Stromal cell of bone marrow (primary cell): Measurements from ENCODE around the gene UNG.
"Not testable (repeated sequence)": the region's sequence is repeated elsewhere in the genome, so short reads cannot be mapped to it uniquely, and the experiment has no call there.

Source experiments
- DNase-seq: peaks from one replicate; pipeline ENCODE4 v3.0.0-alpha.2; 2012; ENCODE audit warnings: low read depth

The UNG gene

DNA sequence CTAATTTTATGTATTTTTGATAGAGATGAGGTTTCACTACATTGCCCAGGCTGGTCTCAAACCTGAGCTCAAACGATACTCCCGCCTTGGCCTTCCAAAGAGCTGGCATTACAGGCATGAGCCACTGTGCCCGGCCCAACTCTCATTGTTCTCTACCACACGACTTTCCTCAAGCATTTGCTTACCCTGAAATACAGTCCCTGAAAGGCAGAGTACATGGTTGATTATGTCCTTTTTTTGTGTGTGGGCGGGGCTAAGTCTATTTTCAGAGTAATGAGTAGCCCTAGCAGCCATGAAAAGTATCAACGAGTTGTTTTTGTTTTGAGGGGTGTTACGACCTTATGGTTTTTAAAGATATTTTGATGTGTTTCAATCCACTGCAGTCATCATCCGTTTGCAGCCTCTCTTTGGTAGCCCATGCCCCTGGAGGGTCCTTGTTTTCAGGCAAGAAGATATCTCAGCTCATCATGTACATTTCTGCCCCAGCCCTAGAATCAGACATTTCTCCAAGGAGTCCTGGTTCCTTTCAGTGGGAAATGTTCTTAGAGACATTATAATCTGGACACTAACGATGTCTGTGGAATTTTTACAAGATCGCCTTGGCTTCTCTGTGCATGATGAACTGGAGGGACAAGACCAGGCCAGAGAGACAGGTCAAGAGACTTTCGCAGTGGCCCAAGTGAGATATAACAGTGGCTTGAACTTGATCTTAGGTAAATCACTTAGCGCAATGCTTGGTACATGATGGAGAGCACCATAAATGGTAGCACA is 27.7 kb downstream of the UNG start:
- DNase-seq: no peak

GRCh38 chr12:109125791-109126190 is 28.4 kb downstream of the UNG start:
- DNase-seq: no peak

GRCh38 chr12:109126784-109127183 is 29.4 kb downstream of the UNG start:
- DNase-seq: no peak

GRCh38 chr12:109127533-109128242 is 30.3 kb downstream of the UNG start:
- DNase-seq: no peak

DNA sequence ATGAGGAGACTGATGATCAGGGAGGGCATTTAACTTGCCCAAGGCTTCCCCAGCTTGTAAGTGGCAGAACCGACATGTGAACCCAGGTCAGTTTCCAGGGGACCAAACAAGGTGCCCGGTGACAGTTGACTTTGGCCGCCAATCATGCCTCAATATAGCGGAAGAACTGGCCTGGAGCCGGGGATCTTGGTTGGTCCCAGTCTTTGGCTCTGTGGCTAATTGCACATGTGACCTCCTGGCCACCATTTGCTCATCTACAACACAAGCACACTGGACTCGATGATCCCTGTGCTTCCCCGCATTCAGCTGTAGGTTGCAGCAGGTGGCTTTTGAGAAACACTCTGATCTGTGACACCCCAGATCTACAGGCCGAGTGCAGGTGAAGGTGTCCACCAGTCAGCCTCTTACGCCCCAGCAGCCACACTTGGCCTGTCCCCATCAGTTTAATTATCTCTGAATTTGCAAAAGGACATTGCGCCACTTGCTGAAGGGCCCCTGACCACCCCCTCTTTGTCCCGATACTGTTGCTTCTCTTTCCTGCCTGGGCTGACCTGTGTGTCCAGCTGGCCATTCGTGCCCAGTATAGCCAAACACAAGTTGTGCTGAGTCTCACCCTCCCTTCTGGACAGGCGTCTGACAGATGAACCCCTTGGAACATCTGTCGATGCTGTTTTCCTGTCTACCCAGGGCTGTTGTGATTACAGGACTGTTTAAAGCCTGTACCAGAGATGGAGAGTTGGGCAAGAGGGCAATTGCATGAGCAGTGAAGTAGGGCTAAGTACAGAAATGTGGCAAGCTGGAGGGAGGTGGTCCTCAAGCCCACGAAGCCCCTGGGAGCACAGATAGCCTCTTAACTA is 33.1 kb downstream of the UNG start:
- no peak for DNase-seq

DNA sequence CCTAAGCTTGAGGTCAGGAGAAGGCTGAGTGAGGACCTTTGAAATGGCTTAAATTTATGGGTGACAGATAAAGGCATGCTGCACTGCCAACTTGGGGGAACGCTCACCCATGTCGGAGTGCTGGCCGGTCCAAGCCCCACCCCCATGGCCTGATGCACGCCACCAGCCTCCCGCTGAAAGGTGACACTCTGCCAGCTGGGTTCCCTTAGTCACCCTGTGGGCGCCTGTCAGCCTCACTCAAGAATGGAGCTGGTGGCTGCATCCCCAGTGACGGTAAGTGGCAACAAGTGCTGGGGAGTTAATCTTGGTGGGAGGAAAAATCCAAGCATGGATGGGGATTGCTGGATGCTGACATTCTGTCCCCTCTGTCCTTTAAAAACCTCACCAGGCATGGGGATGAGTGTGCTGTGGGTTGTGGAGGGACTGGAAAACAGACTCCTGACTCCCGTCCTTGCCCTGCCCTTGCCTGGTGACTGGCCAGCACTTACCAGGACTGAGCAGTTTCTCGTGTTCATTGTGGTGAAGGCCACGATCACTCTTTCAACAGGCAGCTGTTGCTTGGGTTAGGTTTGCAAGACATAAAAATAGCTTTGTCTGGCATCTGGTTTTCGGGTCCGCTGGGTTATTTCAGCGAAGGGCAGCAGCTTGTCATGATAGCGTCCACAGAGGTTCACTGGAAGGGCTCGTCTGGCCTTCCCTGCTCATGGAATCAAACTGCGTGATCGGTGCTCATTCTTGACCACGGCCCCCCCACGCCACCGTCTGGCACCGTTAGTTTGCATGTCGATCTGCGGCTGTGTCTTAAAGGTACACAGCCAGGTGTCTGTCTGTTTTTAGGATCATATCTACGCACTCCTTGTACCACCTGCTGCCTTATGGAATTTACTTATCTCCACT is 34.0 kb downstream of the UNG start:
- no peak for DNase-seq

DNA sequence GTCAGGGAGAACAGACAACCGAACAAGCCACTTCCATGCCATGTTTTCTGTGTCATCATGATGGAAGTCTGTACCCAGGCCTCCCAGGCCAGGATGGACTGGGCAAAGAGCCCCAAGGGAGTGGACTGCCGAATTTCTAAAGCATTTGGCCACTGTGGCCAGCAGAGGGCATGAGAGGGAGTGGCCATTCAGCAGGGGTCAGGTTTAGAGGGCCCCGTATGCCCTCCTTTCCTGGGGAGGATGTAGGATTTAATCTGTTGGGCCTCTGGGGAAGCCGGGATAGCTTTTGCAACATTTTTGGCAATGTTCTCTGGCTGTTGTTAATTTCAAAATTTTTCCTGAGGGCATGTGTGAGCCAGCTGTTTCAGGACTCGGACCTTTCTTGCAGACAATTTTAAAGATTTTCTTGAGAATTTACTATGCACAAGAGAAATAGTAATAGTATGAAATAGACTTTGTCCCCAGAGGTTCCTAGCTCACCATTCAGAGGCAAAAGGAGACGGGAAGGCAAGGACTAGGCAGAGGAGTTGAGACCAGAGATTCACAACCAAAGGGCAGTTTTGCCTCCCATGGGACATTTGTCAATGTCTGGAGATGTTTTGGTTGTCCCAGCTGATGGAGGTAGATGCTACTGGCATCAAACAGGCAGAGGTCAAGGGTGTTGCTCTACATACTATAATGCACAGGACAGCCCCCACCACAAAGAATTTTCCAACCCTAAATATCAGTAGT is 37.0 kb downstream of the UNG start:
- no peak for DNase-seq

DNA sequence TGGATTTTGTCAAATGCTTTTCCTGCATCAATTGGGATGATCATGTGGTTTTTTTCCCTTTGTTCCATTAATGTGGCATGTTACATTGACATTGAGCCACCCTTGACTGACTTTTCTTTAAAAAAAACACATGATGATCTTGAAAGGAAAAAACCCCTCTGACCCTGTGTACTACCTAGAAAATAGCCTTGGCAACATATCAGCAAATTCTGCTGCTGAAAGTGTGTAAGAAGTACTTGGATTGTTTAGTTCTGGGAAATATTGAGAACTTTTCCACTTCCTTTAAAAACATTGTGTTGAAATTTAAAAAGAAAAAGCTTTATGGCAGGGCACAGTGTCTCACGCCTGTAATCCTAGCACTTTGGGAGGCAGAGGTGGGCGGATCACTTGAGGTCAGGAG is 39.7 kb downstream of the UNG start:
- no peak for DNase-seq

DNA sequence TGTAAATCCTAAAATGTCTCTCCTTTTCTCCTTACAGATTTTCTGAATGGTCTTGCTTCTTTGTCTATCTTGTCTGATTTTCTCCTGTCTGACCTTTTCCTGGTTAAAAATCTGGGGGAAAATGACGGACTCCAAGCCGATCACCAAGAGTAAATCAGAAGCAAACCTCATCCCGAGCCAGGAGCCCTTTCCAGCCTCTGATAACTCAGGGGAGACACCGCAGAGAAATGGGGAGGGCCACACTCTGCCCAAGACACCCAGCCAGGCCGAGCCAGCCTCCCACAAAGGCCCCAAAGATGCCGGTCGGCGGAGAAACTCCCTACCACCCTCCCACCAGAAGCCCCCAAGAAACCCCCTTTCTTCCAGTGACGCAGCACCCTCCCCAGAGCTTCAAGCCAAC is 42.0 kb downstream of the UNG start:
- no peak for DNase-seq

DNA sequence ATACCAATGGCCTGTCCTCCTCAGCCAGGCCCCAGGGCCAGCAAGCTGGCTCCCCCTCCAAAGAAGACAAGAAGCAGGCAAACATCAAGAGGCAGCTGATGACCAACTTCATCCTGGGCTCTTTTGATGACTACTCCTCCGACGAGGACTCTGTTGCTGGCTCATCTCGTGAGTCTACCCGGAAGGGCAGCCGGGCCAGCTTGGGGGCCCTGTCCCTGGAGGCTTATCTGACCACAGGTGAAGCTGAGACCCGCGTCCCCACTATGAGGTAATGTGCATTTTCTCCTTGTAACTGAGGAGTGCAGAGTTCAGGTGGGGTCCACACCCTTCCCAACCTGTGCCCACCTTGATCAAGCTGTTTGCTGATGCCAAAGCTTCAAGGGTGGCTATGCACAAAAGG is 42.4 kb downstream of the UNG start:
- DNase-seq: no peak

GRCh38 chr12:109140560-109140959 is 43.2 kb downstream of the UNG start:
- DNase-seq: no peak

DNA sequence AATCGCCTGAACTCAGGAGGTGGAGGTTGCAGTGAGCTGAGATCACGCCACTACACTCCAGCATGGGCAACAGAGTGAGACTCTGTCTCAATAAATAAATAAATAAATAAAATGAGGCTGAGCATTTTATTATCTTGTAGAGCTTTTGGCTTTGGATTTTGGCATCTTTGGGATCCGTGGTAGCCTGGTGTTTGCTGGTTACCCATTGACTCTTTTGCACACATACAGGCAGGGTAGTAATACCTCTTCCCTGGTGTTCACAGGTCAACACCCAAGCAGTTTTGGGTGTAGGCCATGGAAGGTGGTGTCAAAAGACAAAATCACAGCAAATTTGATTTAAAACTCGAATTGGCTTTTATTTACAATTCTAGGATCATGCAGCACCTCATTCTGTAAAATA is 46.8 kb downstream of the UNG start:
- DNase-seq: no peak

DNA sequence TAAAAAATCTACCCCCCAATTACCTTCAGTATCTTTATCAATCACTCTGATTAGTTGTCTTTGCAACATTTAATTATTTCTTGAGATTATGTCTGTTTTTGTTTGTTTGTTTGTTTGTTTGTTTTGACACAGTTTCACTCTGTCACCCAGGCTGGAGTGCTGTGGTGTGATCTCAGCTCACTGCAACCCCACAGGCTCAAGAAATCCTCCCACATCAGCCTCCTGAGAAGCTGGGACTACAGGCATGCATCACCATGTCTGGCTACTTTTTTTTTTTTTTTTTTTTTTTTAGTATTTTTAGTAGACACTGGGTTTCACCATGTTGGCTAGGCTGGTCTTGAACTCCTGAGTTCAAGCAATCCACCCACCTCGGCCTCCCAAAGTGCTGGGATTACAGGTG is 49.7 kb downstream of the UNG start:
- not testable (repeated sequence) for DNase-seq

DNA sequence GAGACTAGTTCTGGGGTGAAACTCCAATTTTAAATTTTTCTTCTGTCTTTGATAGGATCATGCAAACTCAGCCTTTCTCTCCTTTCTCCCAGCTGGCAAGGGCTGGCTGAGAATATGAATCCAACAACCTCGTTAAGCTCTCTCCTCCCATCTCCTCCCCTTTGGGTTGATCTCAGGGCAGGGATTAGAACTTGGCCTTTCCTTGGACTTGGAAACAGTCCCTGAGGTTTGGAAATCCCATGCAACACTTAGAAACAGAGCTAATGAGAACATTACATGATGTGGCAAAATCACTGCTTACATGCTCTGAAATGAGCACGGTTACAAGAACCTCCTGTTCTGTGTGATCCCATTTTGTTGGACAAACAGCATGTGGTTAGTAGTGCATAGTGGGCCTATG is 50.6 kb downstream of the UNG start:
- peak; percentile 84 for DNase-seq

DNA sequence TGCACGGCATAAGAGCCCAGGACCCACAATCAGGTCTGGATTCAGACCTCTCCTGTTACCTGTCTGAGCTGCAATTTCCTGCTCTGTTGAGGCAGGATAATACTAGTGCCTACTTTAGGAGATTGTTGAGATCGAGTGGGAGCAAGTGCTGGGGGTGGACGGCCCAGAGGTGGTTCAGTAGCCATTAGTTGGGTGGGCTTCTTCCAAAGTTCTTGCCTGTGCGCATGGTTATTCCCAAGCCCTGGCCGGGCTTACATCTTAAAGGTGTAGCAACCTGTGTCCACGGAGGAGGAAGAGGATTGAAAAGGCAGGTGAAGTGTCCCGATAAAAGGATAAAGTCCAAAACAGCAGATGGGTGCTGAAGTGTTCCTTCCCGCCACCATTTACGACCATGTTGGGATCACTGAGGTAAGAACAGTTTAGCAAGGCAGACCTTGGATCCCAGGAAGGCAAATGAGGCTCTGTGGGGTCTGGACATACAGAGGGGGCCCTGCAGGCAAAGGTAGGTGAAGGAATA is 52.8 kb downstream of the UNG start:
- DNase-seq: no peak

DNA sequence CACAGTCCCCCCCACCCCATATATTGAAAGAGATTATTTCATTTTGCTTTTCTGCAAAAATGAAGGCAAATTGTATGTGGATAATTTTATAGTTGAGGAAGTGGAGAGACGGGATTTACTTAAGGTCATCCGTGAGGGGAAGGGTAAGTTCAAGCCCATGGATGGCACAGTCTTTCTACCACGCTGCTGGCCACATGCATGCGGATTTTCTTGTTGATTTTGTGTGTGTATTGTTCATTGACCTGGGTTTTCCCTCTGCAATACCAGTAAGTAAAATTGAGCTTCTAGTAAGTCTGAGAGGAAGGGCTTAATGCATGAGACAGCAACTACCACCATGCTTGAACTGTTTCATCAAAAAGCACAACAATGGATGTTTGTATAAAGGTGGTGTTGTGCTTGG is 54.1 kb downstream of the UNG start:
- DNase-seq: no peak

DNA sequence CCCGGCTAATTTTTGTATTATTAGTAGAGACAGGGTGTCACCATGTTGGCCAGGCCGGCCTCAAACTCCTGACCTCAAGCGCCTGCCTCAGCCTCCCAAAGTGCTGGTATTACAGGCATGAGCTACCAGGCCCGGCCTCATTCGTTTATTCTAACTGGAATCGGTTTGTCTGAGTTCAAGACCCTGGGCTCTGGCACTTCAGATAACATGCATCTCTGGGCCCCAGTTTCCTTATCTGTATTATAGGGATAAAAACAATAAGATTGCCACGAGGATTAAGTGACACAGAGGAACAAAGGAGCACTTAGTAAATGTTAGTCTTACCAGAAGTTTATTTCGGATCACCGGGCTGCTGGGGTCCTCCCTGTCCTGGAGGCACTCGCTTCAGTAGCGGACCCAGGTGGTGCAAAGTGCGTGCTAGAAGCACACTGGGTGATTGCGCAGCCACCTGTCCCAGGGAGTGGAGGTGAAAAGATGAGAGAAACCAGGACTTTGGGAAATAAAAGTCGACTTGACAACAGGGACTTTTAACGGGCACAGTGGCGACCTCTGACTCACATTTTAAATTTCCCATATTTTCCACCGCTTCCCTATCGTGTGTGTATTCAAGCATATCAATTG is 56.5 kb downstream of the UNG start:
- no peak for DNase-seq

DNA sequence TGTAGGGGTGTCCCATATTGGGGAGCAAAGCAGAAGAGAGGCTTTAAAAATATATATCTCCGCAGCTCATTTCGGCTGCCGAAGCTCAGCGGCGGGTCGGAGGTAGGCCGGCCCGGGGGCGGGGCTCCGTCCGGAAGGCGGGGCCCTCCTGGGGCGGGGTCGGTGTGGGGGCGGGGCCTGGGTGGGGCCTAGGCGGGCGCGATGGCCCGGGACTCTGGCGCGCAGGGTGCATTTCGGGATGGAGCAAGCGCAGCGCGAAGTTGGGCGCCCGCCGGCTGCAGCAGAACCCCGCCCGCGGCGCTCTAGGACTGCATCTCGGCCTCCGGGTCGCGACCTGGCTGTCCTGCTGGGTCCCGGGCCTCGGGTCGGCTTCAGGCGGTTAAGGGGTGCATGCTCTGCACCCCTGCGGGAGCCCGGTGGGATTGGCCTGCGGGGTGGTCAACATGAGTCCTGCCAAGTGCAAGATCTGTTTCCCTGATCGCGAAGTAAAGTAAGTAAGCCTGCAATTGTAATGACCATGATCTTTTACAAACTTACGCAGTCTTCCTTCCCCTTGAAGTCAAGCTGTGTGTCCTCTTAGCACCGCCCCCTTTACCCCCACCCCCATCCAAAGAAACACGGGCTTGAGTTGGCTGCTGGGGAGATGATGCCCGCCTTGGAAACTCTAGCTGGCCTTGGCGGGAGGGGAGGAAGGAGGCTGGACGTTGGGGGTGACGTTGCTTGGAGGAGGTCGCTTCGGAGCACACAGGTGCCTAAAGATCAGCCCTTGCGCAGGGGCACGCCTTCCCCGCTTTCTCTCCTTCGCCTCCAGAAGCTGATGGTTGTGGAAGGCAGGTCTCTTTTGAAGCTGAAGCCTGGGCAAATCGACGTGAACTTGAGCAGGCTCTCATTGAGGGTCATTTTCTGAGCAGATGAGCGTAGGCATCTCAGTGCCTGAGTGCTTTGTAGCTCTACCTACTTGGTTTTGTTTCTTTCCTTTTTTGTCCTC is 57.3 kb downstream of the UNG start:
- peak; percentile 61 for DNase-seq

DNA sequence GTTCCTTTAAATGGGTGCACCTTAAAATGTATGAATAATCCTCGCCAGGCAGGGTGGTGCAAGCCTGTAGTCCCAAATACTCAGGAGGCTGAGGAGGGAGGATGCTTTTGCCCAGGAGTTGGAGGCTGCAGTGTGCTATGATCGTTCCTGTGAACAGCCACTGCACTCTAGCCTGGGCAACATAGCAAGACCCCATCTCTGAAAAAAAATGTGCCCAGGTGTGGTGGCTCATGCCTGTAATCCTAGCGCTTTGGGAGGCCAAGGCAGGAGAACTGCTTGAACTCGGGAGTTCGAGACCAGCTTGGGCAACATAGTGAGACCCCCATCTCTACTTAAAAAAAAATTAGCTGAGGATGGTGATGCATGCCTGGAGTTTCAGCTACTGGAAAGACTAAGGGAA is 58.6 kb downstream of the UNG start:
- no peak for DNase-seq
